Measurements from ENCODE around the gene NCKAP1.
"Not testable (repeated sequence)": the region's sequence is repeated elsewhere in the genome, so short reads cannot be mapped to it uniquely, and the experiment has no call there.

NCKAP1 gene

GRCh38 chr2:183038341-183039300 is at the start of gene NCKAP1:
TSS of gene NCKAP1 (minus strand) at chr2:183038457. CDS start at chr2:183038099, 358 bp downstream.
- DNase-seq (ENCODE audit: low spot score): peak; percentile 65

- DNase-seq (ENCODE audit: low spot score): no peak
These were observed 43.7 kb upstream of the NCKAP1 start for GRCh38 chr2:183081911-183082310.

DNA sequence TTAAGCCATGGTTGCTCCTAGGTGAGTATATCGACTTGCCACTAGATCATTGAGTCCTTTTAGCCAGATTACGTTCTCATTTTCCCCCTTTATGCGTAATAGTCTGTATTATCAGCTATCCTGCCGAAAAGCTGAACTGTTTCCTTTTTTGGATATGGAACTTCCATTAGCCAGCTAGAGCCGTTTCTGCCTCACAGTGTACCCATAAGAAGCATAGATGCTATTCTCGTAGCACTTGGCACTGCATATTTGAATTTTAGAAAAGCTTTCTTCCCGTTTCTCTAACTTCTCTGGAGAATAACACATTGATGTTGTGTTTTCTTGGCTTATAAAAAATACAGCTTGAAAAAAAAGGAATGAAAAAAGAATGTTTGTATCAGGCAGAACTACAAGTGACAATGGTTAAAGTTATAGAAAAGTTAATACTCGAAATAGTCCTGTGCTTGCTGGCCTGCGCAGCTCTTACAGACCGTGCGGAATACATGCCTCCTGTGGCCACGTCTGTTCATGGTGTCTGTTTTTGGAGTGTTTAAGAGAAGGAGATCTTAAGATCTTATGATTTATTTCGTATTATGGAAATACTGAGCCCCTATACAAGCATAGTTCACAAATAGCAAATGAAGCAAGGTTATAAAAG is 41.0 kb upstream of the NCKAP1 start:
- DNase-seq (ENCODE audit: low spot score): no peak

DNA sequence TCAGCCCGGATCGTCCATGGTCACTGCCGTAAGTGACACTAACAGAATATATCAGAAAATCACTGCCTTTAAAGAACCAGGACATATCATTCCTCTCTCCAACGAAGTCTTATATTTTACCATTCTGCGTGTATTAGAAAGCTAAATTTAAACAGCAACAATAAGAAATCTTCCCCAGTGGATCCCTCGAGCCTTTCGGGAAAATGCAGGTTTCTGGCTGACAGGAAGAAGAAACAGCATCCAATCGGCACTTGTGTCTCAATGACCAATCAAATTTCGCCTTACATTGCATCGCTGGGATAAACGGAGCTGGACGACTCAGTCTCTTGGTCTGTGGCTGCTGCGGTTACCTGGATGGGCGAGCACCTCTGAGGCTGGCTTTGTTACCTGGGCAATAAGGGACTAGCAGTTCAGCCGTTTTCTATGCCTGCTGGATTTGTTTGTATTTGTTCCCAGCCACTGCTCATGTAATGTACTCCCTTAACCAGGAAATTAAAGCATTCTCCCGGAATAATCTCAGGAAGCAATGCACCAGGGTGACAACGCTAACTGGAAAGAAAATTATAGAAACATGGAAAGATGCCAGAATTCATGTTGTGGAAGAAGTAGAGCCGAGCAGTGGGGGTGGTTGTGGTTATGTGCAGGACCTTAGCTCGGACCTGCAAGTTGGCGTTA is 40.3 kb upstream of the NCKAP1 start, which contains the start of gene DUSP19:
TSS of gene DUSP19 (plus strand) at position 284 of the 675 bp plus-strand sequence. CDS start at position 471, 187 bp downstream.
- peak; percentile 80 for DNase-seq (ENCODE audit: low spot score)

GRCh38 chr2:183078163-183078463 is 39.9 kb upstream of the NCKAP1 start:
- DNase-seq (ENCODE audit: low spot score): peak; percentile 56

GRCh38 chr2:183072177-183072576 is 33.9 kb upstream of the NCKAP1 start:
- DNase-seq (ENCODE audit: low spot score): no peak

DNA sequence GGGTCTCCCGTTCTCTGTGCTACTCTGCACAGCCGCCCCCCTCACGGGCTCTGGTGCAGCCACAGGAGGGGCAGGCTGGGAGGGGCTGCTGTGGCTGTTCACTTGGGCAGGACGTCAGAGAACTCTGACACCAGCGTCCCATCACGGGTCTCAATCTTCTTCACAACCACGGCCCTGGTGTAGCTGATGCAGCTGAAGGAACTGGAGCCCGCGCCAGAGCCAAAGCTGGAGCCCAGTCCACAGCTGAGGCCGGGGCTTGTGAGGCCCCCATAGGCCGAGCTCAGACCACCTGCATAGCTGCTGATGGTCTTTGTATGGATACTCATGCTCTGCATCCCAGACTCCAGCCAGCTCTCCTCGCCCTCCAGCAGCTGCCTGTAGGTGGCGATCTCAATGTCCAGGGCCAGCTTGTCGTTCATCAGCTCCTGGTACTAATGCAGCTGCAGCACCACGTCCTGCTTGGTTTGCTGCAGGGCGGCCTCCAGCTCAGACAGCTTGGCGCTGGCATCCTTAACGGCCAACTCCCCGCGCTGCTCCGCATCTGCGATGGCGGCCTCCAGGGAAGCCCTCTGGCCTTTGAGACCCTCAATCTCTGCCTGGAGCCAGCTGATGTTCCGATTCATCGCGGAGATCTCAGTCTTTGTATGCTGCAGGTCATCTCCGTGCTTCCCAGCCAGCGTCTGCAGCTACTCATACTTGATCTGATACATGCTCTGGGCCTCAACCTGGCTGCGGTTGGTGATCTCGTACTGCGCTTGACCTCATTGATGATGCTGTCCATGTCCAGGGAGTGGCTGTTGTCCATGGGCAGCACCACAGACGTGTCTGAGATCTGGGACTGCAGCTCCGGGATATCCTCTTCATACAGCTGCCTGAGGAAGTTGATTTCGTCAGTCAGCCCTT is 32.9 kb upstream of the NCKAP1 start:
- peak; percentile 52 for DNase-seq (ENCODE audit: low spot score)

- no peak for DNase-seq (ENCODE audit: low spot score)
These were observed 30.9 kb upstream of the NCKAP1 start for GRCh38 chr2:183069174-183069573.

- DNase-seq (ENCODE audit: low spot score): no peak
These were observed 30.3 kb upstream of the NCKAP1 start for GRCh38 chr2:183068561-183068960.

DNA sequence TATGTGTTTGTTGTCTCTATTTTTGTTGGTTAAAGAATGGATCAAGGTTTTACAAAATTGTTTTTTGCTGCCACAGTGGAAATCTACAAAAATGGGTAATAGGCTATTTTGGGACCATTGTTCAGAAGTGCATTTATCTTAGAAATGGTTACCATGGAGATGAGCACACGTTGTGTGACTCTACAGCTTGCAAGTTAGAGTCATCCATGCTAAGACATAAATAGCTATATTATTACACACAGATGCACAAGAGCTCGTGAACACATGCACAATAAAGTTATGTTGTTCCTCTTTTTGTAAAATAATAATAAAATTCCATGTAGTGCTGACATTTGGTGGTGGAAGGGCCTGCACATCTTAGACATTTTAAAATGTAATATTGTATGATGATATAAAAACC is 24.8 kb upstream of the NCKAP1 start:
- DNase-seq (ENCODE audit: low spot score): no peak

DNA sequence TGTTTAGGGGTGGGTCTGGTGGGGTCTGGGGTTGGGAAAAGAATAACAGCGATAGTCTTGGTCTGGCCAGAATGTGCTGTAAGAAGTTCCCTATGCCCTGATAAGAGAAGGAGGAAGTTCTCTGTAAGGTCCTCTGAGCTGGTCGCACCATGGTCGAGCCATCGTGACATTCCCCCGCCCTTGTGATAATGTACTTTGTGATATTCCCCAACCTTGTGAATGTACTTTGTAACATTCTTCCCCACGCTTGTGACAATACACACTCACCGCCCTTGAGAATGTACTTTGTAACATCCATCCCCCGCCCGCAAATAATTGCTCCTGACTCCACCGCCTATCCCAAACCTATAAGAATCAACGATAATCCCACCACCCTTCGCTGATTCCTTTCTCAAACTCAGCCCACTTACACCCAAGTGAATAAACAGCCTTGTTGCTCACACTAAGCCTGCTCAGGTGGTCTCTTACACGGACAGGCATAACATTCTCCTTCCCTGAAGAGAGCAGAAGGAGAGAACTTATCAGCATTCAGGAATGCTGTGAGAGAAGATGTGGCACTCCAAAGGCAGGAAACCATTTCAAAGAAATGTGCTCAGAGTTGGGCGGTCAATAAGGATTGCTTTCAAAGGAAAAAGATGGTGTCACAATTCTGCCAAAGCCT is 22.4 kb upstream of the NCKAP1 start:
- no peak for DNase-seq (ENCODE audit: low spot score)

DNA sequence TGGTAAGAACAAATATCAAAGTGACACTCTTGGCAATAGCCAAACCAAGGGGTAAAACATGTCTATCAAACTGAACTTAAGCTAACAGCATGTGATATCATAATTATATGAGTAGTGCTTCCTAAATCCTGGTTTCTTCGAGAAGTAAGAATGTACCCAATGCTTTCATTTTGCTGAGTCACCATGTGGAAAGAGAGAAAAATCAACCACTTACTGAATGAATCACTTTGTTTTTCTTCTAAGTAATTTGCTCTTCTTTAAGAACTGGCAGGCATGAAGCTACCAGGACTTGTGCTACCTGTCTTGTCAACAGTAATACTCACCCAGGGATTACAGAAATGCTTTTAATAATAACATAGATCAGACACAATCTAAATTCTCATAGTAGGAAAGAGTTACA is 21.3 kb upstream of the NCKAP1 start:
- DNase-seq (ENCODE audit: low spot score): no peak

- no peak for DNase-seq (ENCODE audit: low spot score)
These were observed 19.2 kb upstream of the NCKAP1 start for GRCh38 chr2:183057333-183057985.

DNA sequence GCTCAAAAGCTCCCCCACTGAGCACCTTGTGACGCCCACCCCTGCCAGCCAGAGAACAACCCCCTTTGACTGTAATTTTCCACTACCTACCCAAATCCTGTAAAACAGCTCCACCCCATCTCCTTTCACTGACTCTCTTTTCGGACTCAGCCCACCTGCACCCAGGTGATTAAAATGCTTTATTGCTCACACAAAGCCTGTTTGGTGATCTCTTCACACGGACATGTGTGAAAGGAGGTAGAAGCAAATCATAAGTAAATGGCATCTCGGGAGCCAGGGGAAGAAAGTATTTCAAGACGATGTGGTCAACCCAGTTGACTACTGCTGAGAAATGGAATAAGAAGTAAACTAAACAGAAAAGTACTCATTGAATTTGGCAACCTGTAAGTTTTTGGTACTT is 11.2 kb upstream of the NCKAP1 start:
- DNase-seq (ENCODE audit: low spot score): no peak

DNA sequence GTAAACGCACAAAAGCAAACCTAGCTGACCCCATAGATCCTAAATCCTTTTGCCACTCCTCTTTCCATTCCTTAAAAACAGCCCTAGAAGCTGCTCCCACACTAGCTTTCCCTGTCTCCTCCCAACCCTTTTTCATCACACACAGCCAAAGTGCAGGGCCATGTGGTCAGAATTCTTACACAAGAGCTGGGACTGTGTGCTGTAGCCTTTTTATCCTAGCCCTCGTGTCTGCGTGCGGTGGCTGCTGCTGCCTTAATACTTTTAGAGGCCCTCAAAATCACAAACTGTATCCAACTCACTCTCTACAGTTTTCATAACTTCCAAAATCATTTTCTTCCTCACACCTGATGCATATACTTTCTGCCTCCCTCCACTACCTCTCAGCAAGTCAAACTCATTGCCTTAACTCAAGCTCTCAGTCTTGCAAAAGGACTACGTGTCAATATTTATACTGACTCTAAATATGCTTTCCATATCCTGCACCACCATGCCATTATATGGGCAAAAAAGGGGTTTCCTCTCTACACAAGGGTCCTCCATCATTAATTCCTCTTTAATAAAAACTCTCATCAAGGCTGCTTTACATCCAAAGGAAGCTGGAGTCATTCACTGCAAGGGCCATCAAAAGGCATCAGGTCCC is 9.3 kb upstream of the NCKAP1 start:
- DNase-seq (ENCODE audit: low spot score): not testable (repeated sequence)

- not testable (repeated sequence) for DNase-seq (ENCODE audit: low spot score)
These were observed 5.3 kb upstream of the NCKAP1 start for GRCh38 chr2:183043580-183043979.

GRCh38 chr2:183040604-183041003 is 2.3 kb upstream of the NCKAP1 start:
- DNase-seq (ENCODE audit: low spot score): no peak

- DNase-seq (ENCODE audit: low spot score): peak; percentile 31
These were observed 510 bp downstream of the NCKAP1 start for GRCh38 chr2:183037553-183038340.

GRCh38 chr2:183037074-183037552 is 1.1 kb downstream of the NCKAP1 start:
- no peak for DNase-seq (ENCODE audit: low spot score)

All from HuH-7 (cell line).